ENCODE measurements around the gene HOXA5.

Gene HOXA5

GRCh38 chr7:27149842-27150567 is 6.5 kb upstream of the HOXA5 start:
- DNase-seq (ENCODE audit: low spot score), result no peak
- no peak for TF ChIP-seq CTCF (IDR thresholded peaks at IDR 0.05; ENCODE audit: extremely low read depth, missing control alignments)

GRCh38 chr7:27148756-27149641 is 5.5 kb upstream of the HOXA5 start:
- TF ChIP-seq CTCF (IDR thresholded peaks at IDR 0.05; ENCODE audit: extremely low read depth, missing control alignments), result no peak
- DNase-seq (ENCODE audit: low spot score), result no peak

- no peak for DNase-seq (ENCODE audit: low spot score)
- no peak for TF ChIP-seq CTCF (IDR thresholded peaks at IDR 0.05; ENCODE audit: extremely low read depth, missing control alignments)
Observed at GRCh38 chr7:27148031-27148755, 4.7 kb upstream of the HOXA5 start.

- DNase-seq (ENCODE audit: low spot score), result no peak
- TF ChIP-seq CTCF (IDR thresholded peaks at IDR 0.05; ENCODE audit: extremely low read depth, missing control alignments), result no peak
Observed at GRCh38 chr7:27147199-27148030, 3.9 kb upstream of the HOXA5 start, which contains the start of gene HOXA6. Gene HOXA6, minus strand, starts transcription at chr7:27147774. Its CDS starts 25 bp downstream, at chr7:27147749.

GRCh38 chr7:27146491-27147198 is 3.2 kb upstream of the HOXA5 start:
- DNase-seq (ENCODE audit: low spot score), result no peak
- no peak for TF ChIP-seq CTCF (IDR thresholded peaks at IDR 0.05; ENCODE audit: extremely low read depth, missing control alignments)

- TF ChIP-seq CTCF (IDR thresholded peaks at IDR 0.05; ENCODE audit: extremely low read depth, missing control alignments), result no peak
- no peak for DNase-seq (ENCODE audit: low spot score)
Observed at GRCh38 chr7:27145914-27146412, 2.5 kb upstream of the HOXA5 start.
